CD4-positive, alpha-beta T cell treated with Interleukin-17A for 1 hour (primary cell): ENCODE data around the gene DNAH14.
"Not testable (repeated sequence)": the region's sequence is repeated elsewhere in the genome, so short reads cannot be mapped to it uniquely, and the experiment has no call there.

Source experiments
- DNase-seq: peaks from one replicate; pipeline ENCODE4 v3.0.0-alpha.2; 2020

The DNAH14 gene

DNA sequence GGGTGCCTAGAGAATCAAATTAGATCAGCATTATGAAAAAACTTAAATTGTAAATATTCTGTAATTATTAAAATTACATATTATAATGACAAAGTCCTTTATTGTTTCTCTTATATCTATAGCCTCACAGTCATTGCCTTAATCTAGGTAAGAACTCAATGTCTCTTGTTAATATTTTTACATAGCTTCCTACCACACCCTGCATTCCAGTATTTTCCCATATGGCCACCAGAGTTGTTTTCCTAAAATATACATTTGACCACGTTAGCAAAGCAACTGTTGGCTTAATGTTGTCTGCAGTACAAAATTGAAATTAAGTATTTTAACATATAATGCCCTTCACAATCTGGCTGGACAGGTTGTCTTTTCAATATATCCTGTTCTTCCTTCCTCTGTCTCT is 230.3 kb downstream of the DNAH14 start:
- no peak for DNase-seq

DNA sequence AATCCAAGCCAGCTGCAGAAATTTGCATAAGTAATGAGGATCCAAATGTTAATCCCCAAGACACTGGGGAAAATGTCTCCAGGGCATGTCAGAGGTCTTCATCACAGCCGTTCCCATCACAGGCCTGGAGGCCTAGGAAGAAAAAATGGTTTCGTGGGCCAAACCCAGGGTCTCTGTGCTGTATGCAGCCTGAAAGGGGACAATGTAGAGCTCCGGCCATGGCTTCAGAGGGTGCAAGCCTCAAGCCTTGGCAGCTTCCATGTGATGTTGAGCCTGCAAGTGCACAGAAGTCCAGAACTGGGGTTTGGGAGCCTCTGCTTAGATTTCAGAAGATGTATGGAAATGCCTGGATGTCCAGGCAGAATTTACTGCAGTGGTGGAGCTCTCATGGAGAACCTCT is 247.9 kb downstream of the DNAH14 start:
- not testable (repeated sequence) for DNase-seq

DNA sequence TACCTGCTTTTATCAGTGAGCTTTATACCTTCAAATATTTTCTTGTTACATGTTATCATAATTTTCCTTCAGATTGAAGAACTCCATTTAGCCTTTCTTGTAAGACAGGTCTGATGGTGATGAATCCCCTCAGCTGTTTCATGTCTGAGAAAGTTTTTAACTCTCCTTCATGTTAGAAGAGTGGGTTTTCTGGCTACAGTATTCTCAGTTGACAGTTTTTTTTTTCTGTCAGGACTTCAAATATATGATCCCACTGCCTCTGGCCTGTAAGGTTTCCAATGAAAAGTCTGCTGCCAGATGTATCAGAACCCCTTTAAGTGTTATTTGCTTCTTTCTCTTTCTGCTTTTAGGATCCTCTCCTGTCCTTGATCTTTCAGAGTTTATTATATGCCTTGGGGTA is 250.2 kb downstream of the DNAH14 start:
- DNase-seq, result no peak

DNA sequence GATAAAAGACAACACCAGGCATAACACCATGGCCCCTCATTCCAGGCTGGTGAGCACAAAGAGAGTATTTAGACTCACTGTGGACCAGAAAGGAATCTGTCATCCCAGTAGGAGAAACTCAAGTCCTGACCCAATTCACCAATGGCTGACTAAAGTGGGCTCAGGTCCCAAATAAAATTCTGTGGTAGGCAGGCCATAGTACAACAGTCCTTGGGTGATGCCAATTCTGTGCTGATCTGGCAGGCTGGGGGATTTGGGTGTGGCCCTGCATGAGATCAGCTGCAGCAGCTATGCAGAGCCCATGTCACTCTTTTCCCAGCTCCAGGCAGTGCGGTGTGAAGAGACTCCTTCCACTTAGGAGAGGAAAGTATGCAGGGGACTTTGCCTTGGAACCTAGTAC is 253.2 kb downstream of the DNAH14 start:
- DNase-seq, result no peak

DNA sequence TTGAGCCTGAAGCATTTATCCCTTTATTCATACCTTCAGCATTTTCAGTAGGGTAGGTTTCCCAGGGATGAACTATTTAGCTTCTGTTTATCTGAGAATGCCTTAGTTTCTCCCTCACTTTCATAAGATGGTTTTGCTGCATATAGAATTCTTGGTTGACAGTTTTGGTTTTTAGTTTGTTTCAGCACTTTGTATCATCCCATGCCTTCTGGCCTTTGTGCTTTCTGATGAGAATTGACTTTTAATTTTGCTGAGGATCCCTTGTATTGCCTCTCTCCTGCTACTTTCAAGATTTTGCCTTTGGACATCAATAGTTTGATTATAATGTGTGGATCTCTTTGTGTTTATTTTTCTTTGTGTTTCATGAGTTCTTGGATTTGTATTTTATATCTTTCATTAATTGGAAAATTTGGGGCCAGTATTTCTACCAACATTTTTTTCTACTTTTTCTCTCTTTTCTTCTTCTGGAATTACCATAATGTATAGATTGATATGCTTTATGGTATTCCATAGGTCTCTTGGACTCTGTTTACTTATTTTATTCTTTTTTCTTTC is 261.8 kb downstream of the DNAH14 start:
- DNase-seq, result no peak

DNA sequence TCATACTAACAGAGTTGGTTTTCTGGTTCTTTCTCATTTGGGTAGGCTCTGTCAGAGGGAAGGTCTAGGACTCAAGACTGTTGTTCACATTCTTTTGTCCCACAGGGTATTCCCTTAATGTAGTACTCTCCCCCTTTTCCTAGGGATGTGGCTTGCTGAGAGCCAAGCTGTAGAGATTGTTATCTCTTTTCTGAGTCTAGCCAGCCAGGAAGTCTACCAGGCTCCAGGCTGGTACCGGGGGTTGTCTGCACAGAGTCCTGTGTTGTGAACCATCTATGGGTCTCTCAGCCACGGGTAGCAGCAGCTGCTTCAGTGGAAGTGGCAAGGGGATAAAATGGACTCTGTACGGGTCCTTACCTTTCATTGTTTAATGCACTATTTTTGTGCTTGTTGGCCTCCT is 272.0 kb downstream of the DNAH14 start:
- DNase-seq, result no peak

DNA sequence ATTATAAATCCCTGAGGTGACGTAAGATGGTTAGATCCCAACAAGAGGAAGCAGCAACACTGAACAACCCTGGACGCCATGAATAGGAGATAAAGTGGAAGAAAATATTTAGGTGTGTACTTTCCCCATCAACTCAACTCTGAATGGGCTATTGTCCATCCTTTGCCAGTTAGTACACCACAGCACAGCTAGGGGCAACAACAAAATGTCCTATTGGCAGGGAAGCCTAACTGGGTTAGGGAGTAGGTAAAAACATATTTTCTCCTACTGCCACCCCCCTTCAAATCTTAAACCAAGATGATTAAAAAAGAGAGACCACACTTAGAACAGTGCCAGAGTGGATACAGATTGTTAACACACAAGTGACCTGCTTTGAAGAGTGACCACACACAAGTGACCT is 278.3 kb downstream of the DNAH14 start:
- DNase-seq, result no peak

DNA sequence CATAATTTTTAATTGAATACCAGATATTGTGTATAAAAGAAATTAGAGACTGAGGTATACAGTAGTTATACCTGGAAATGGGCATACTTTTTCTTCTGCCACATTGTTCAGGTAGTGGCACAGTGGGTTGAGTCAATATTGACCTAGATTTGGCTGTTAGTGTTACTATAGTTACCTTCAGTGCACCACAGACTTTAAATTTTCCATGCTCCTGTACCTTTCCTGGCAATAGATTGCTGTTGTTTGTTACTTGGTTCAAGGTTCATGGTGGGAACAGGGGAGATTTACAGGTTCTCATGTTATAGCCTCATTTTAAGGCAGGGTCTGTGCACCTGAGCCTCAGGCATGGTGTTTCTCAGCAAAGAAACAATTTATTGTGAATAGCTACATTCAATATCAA is 279.7 kb downstream of the DNAH14 start:
- no peak for DNase-seq

DNA sequence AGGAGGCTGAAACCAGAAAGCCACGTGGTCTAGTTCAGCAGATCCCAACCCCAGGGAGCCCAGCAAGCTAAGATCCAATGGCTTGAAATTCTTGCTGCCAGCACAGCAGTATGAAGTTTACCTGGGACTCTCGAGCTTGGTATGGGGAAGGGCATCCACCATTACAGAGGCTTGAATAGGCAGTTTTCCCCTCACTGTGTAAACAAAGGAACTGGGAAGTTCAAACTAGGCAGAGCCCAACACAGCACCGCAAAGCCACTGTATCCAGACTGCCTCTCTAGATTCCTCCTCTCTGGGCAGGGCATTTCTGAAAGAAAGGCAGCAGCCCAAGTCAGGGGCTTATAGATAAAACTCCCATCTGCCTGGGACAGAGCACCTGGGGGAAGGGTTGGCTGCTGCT is 280.7 kb downstream of the DNAH14 start:
- not testable (repeated sequence) for DNase-seq

DNA sequence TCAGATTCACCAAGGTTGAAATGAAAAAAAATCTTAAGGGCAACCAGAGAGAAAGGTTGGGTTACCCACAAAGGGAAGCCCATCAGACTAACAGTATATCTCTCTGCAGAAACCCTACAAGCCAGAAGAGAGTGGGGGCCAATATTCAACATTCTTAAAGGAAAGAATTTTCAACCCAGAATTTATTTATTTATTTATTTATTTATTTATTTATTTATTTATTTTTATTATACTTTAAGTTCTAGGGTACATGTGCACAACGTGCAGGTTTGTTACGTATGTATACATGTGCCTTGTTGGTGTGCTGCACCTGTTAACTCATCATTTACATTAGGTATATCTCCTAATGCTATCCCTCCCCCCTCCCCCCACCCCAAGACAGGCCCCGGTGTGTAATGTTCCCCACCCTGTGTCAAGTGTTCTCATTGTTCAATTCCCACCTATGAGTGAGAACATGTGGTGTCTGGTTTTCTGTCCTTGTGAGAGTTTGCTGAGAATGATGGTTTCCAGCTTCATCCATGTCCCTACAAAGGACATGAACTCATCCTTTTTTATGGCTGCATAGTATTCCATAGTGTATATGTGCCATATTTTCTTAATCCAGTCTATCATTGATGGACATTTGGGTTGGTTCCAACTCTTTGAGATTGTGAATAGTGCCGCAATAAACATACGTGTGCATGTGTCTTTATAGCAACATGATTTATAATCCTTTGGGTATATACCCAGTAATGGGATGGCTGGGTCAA is 282.4 kb downstream of the DNAH14 start:
- DNase-seq, result not testable (repeated sequence)

DNA sequence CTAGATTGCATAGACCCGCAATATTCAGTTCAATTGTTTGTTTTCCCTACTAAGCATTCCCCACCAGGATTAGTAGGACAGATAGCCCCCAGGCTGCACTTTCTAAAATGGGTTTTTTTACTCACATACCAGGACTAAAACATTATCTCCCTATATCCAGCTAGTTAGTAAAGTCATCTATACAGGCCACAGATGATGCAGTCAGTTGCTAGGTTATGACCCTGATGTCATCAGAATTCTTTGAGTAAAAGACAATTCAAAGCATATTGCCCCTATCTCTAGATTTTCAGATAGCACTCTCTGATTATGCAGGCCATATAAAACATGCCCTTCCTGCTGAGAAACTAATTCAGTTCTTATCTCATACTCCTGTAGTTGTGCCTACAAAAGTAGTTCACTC is 294.8 kb downstream of the DNAH14 start:
- DNase-seq, result no peak

DNA sequence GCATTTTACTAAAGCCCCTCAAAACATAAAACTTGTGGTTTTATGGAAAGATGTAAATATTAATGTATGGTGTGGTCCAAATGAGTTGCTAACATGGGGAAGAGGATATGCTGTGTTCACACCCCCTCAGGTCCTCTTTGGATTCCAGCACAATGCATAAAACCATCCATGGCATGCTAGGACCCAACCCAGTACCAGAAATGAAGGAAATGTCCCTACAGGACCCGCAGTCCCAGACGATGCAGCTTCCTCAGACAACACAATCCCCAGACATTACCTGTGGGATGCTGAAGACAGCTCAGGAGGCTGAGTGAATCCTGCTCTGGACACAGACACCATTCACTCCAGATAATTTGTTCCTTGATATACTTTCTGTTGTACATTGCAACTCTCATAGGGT is 296.2 kb downstream of the DNAH14 start:
- DNase-seq, result no peak

DNA sequence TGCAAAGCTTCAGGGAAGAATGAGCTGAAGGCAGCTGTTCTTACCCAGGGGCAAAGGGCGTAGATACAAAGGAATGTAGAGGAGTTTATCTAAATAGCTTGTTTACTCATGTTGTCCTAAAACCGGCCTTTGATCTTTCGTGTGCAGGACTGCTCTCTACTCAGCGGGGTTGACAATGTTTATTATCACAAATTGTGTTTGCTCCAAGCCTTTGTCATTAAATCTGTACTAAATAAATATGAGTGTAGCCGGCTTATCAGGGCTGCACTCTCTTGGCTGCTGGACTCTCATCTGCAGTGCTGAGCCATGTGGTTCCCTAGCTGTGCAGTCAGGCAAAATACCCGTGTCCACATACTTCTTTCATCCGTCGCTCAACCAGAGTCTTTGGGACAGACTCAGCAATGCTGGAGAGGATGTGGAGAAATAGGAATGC is 299.4 kb downstream of the DNAH14 start:
- no peak for DNase-seq

DNA sequence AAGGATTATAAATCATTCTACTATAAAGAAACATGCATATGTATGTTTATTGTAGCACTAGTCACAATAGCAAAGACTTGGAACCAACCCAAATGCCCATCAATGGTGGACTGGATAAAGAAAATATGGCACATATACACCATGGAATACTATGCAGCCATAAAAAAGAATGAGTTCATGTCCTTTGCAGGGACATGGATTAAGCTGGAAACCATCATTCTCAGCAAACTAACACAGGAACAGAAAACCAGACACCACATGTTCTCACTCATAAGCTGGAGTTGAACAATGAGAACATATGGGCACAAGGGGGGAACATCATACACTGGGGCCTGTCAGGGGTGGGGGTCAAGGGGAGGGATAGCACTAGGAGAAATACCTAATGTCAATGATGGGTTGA is 300.0 kb downstream of the DNAH14 start:
- DNase-seq, result not testable (repeated sequence)

DNA sequence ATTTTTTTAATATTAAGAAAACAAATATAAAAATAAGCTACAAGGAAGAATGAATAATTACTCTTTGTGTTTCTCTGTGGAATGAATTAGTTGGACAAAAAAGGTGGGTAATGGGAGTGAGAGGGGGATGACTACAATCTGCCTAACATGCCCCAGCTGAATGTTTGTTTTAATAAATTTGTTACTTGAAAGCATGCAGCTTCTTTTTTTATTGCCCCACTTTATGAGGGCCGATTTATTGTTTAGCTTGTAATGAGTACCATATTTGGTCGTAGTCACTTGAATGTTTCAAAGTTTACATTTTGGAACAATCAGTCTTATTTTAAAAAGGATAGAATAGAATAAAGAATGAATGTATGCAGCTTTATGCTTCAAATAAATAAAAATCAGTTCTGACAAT is 301.0 kb downstream of the DNAH14 start:
- DNase-seq, result no peak

DNA sequence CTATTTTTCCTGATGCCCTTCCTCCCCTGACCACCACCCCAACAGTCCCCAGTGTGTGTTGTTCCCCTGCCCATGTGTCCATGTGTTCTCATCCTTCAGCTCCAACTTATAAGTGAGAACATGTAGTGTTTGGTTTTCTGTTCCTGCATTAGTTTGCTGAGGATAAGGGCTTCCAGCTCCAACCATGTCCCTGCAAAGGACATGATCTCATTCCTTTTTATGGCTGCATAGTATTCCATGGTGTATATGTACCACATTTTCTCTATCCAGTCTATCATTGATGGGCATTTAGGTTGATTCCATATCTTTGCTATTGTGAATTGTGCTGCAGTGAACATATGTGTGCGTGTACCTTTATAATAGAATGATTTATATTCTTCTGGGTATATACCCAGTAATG is 303.5 kb downstream of the DNAH14 start:
- not testable (repeated sequence) for DNase-seq

DNA sequence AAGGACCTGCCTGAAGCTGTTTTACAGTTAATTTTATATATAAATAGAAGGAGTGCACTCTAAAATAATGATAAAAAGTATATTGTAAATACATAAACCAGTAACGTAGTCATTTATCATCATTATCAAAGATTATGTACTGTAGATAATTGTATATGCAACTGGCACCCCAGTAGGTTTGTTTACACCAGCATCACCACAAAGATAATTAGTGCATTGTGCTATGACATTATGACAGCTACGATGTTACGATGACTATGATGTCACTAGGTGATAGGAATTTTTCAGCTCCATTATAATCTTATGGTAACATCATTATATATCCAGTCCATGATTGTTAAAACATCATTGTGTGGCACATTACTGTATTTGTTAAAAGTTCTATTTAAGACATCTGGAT is 313.1 kb downstream of the DNAH14 start:
- no peak for DNase-seq

DNA sequence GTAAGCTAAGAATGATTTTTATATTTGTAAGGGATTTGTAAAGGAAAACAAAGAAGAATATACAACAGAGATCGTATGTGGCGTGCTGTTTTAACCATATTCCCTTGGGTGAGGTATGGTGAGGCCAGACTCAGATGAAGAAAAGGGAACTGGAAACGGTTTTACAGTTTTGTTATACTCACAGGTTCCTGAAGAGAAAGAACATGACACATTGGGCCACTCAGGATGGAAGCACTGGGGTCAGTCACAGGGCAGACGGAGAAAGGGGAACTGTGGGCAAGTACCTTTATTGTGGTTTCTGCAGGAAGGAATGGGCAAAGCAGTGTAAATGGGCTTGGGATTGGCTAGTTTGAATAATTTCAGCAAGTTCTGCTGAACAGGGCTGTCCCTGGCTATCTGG is 321.0 kb downstream of the DNAH14 start:
- peak; percentile 14 for DNase-seq

DNA sequence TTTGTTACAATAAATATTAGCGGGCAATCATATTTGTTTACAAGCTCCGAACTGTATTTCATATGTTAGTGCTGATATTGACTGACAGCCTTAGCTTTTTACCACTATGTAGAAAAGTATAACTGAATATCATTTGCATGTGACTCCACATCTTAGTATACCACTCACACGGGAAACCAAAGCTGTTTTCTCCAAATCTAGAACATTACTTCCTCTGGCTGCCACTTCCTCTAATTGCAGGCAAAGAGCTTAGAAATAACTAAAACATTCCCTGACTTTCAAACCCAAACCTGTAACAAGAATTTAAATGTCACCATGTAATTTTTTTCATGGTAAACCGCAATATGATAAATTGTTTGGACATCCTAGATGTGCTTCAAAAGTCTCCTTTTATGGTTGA is 323.7 kb downstream of the DNAH14 start:
- DNase-seq, result no peak

DNA sequence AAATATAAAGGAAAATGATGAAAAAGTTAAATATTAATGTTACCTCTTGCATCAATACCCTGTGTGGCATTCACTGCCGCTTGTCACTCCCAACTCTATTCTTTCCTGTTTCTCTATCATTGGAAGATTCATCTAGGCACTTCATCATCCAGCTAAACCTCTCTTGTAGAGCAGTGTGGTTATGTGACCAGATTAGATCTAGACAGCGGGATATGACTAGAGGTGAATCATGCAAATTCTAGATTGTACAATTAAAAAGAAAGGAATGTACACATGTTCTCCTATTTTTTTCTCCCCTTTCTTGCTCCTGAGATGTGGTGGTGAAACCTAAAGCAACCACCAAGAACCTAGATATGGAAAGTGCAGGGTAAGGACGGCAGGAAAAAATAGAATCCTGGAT is 324.3 kb downstream of the DNAH14 start:
- no peak for DNase-seq

DNA sequence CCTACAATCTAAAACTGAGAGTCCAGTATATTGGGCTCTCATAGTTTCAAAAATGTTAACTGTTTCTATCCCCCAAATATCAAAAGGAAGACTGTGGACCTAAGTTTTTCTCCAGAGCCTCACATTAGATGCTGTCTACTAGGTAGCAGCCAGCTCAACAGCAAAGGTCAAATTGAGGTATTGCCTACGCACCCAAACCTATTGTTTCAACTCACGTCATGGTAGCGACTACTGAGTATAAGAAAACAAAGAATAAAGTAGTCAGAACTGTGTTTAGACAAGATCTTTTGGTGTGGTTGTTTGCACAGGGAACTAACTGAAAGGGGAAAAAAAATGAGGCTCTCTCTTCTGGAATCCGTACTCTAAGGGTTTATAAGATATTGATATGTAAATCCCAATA is 325.2 kb downstream of the DNAH14 start:
- no peak for DNase-seq

DNA sequence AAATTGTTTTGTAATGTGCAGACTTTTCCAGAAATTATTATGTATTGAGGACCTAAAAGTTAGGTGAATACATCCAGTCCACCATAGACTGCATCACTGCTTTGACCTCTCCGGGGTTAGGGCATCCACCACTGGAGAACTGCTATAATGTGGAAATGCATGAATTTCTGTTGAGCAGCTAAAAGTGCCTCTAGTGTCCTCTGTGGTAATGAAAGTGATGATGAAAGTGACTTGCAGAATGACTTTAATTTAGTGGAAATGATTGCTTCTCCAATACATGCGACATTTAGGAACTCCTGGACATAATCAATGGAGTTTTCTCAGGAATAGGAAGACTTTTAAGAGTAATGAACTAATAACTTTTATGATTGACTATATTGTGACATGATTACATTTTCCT is 327.6 kb downstream of the DNAH14 start:
- DNase-seq, result no peak

DNA sequence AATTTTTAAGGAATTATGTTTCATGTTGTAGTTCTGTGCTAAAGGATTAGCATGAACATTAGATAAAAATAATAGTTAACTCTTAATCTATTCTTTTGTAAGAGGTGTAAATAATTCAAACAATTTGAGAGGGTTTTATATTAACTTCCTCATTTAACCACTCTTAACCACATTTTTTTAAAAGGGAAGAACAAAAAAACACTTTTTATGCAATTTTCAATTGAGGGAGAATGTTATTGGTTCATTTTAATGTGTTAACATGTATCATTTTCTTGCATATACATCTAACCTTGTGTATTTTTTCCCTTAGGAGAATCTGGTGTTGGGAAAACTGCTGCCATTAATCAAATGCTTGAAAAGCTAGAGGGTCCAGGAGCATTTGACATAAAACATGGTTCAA is 329.3 kb downstream of the DNAH14 start:
- no peak for DNase-seq

DNA sequence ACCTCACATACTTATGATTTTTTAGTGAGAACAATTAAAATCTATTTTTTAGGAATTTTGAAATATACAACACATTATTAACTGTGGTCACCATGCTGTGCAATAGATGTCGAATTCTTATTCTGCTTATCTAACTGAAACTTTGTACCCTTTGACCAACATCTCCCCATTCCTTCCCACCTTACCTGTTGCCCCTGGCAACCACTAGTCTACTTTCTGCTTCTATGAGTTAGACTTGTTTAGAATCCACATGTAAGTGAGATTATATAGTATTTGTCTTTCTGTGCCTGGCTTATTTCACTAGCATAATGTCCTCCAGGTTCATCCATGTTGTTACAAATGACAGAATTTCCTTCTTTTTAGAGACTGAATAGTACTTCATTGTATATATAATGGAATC is 330.1 kb downstream of the DNAH14 start:
- DNase-seq, result no peak

DNA sequence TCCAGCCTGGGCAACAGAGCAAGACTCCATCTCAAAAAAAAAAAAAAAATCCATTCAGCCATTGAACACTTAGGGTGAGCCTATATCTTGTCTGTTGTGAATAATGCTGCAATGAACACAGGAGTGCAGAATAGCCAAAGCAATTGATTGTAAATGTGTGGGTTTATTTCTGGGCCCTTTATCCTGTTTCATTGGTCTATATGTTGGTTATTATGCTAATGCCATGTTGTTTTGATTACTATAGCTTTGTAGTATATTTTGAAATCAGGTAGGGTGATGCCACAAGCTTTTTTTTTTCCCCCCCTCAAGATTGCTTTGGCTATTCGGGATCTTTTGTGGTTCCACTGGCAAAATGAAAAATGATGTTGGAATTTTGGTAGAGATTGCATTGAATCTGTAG is 330.8 kb downstream of the DNAH14 start:
- no peak for DNase-seq
